Activated naive CD4-positive, alpha-beta T cell treated with anti-CD3 and anti-CD28 coated beads, Interleukin-2, amount 50 U/mL, for 24 hours (primary cell): Measurements from ENCODE around the gene SHOC2.

Source experiments
- H3K27ac Mint-ChIP-seq: one replicate; pipeline ENCODE4 v1.8.0; 2021; ENCODE audit warnings: mild to moderate bottlenecking, mixed read lengths
- H3K27me3 Mint-ChIP-seq: one replicate; pipeline ENCODE4 v1.8.0; 2021; ENCODE audit warnings: mixed read lengths
- H3K36me3 Mint-ChIP-seq: one replicate; pipeline ENCODE4 v1.8.0; 2021; ENCODE audit warnings: mixed read lengths
- H3K4me1 Mint-ChIP-seq: one replicate; pipeline ENCODE4 v1.8.0; 2021; ENCODE audit warnings: mixed read lengths
- H3K4me3 Mint-ChIP-seq: one replicate; pipeline ENCODE4 v1.8.0; 2021; ENCODE audit warnings: mild to moderate bottlenecking, mixed read lengths
- H3K9me3 Mint-ChIP-seq: one replicate; pipeline ENCODE4 v1.8.0; 2021; ENCODE audit warnings: mixed read lengths

Gene SHOC2

DNA sequence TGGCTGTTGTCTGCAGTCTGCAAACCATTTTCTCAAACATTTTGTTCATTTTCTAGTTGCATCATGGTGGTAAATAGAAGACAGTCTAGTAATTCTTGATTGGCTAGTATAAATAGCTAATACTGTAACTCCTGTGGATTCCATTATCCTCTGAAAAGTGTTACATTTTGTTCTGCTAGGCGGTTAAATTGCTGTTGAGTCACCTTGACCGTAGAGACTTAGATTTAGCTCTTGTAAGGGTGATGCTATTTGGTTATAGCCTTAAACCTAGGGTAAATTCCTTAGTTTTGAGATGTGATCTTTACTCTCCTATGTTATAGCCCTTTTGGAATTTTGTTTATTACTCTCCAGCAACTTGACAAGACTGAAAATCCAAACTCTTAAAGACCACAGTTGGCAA, 58.8 kb downstream of the SHOC2 start:
- H3K27ac Mint-ChIP-seq, result no peak overlapping the region

GRCh38 chr10:110979611-110980010, 60.2 kb downstream of the SHOC2 start:
- Mint-ChIP-seq H3K27me3 (no peaks in the 10 kb centered on the region), H3K27ac (no peak overlapping the region)

More for the DNA sequence above, 58.8 kb downstream of the SHOC2 start:
- peaks cover 26% of the 10 kb centered on the region for H3K36me3 Mint-ChIP-seq
- no peaks in the 10 kb centered on the region for H3K27me3 Mint-ChIP-seq
- H3K4me1 Mint-ChIP-seq, result peaks cover 63% of the 10 kb centered on the region
- H3K9me3 Mint-ChIP-seq, result peaks cover 6% of the 10 kb centered on the region
- no peak overlapping the region for H3K4me3 Mint-ChIP-seq

GRCh38 chr10:110980807-110981206, 61.4 kb downstream of the SHOC2 start:
- Mint-ChIP-seq H3K27ac (peak overlapping the region; percentile 93), H3K9me3 (peaks cover 6% of the 10 kb centered on the region), H3K4me1 (peaks cover 73% of the 10 kb centered on the region), H3K36me3 (peaks cover 31% of the 10 kb centered on the region), H3K4me3 (peak overlapping the region; percentile 79), H3K27me3 (no peaks in the 10 kb centered on the region)

More at GRCh38 chr10:110979611-110980010, 60.2 kb downstream of the SHOC2 start:
- Mint-ChIP-seq H3K9me3 (peaks cover 6% of the 10 kb centered on the region), H3K36me3 (peaks cover 29% of the 10 kb centered on the region), H3K4me1 (peaks cover 65% of the 10 kb centered on the region), H3K4me3 (no peak overlapping the region)

GRCh38 chr10:110983466-110983865, 64.1 kb downstream of the SHOC2 start:
- Mint-ChIP-seq H3K4me1 (peaks cover 56% of the 10 kb centered on the region), H3K36me3 (peaks cover 27% of the 10 kb centered on the region), H3K9me3 (peaks cover 6% of the 10 kb centered on the region)

GRCh38 chr10:110985497-110986275, 66.3 kb downstream of the SHOC2 start:
- Mint-ChIP-seq H3K36me3 (peaks cover 27% of the 10 kb centered on the region), H3K4me3 (no peak overlapping the region), H3K27me3 (no peaks in the 10 kb centered on the region), H3K27ac (no peak overlapping the region), H3K4me1 (peaks cover 47% of the 10 kb centered on the region), H3K9me3 (peaks cover 3% of the 10 kb centered on the region)

More at GRCh38 chr10:110983466-110983865, 64.1 kb downstream of the SHOC2 start:
- no peaks in the 10 kb centered on the region for H3K27me3 Mint-ChIP-seq
- H3K4me3 Mint-ChIP-seq, result no peak overlapping the region
- H3K27ac Mint-ChIP-seq, result no peak overlapping the region

DNA sequence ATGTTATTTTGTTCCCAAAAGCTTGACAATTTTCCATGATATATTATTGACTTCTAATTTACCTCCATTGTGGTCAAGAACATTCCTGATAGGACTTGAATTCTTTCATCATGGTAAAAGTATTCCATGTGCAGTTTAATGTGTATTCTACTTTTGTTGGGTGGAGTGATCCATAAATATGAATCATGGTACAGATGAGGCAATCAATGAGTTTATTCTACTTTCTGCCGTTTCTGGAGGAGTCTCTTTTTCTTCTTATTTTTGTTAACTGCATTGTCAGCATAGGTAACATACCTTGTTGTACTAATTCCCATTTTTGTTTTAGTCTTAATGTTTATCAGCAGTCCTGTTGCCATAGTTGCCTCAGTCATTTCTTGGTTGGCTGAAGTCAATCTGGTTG, 69.6 kb downstream of the SHOC2 start:
- peaks cover 60% of the 10 kb centered on the region for H3K4me1 Mint-ChIP-seq
- no peak overlapping the region for H3K4me3 Mint-ChIP-seq
- H3K36me3 Mint-ChIP-seq, result peaks cover 22% of the 10 kb centered on the region
- no peaks in the 10 kb centered on the region for H3K27me3 Mint-ChIP-seq
- H3K9me3 Mint-ChIP-seq, result no peaks in the 10 kb centered on the region
- no peak overlapping the region for H3K27ac Mint-ChIP-seq

DNA sequence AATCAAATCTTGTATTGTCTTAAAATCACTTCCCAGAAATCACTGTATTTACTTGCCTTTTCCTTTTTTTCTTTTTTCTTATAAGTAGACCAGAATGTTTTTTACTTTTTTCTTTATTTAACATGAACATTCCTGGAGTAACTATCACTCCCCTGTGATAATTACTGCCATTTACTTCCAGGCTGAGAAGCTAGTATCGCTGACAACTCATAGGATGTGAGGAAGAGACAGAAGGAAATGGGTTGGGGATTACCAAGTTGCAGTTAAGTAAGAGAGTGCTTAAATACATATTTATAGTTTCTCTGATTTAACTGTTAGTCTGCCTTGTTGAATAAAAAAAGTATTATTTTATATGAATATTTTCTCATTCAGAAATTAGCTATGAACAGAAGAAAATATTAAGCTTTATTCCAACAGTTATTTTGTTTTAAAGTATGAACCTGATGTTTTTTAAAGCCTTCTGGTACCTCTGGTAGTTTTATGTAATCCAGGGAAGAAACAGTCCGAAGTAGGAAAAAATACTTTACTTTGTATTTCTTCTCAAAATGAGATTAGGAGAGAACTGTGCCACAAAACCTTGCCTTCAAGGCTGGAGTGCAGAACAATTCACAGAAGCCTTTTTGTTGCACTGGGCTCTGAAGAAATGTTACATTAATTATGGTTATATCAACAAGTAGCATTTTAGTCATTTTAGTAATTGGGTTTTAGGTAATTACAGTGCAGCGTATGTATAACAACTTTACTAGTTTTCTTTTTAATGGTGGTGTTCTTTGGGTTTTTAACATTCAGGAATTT, 72.8 kb downstream of the SHOC2 start:
- H3K4me1 Mint-ChIP-seq, result peaks cover 62% of the 10 kb centered on the region
- peak overlapping the region; percentile 46 for H3K27ac Mint-ChIP-seq
- no peaks in the 10 kb centered on the region for H3K27me3 Mint-ChIP-seq
- H3K9me3 Mint-ChIP-seq, result no peaks in the 10 kb centered on the region
- peaks cover 21% of the 10 kb centered on the region for H3K36me3 Mint-ChIP-seq
- H3K4me3 Mint-ChIP-seq, result peak overlapping the region; percentile 49

GRCh38 chr10:110993024-110993693, 73.8 kb downstream of the SHOC2 start:
- peaks cover 18% of the 10 kb centered on the region for H3K36me3 Mint-ChIP-seq
- peak overlapping the region; percentile 46 for H3K27ac Mint-ChIP-seq
- H3K4me1 Mint-ChIP-seq, result peaks cover 58% of the 10 kb centered on the region
- no peaks in the 10 kb centered on the region for H3K27me3 Mint-ChIP-seq
- peak overlapping the region; percentile 49 for H3K4me3 Mint-ChIP-seq
- no peaks in the 10 kb centered on the region for H3K9me3 Mint-ChIP-seq

DNA sequence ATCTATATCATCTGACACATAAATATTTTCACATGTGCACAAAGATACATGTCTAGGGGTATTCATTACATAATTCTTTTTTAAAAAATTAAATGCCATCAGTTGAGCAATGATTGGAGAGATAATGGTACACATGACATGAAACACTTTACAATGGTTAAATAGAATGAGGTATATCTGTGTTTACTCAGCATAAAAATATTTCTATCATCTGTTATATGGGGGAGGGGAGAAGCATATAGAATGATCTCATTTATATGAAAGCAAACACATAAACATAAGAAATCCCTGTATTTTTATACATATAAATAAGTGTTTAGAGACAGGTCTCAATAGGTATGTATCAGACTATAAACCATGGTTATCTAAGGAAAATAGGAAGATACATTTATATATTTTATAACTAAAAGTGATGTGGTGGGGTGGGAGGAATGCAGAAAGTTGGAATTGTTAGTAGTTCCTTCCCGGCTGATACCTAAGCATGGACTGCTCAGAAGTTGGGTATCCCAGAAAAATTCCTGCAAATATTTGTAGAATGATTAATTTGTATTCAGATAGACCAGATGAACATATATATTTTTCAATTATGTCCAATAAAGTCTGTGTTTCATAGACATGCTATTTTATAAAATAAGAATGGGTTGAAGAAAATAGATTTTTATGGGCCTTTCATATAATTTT, 75.1 kb downstream of the SHOC2 start:
- peaks cover 14% of the 10 kb centered on the region for H3K36me3 Mint-ChIP-seq
- no peaks in the 10 kb centered on the region for H3K9me3 Mint-ChIP-seq
- H3K27me3 Mint-ChIP-seq, result no peaks in the 10 kb centered on the region
- H3K27ac Mint-ChIP-seq, result no peak overlapping the region
- H3K4me1 Mint-ChIP-seq, result peaks cover 56% of the 10 kb centered on the region
- H3K4me3 Mint-ChIP-seq, result no peak overlapping the region

DNA sequence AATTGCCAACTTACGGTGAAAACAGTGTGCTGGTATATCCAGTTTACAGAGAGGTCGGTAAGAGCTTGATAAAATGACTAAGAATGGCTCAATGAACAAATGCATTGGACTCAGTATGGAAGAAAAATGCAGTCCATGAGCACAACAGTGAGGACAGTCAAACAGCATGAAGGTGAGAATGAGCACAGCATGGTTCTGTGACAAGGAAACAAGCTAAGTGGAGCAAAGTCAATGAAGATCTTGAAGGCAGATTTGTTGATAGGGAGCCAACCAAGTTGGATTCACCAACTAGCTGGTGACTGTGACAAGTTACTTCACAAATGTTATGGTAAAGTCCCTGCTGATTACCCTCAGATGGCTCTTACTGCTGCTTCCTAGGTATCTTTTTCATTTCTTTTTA, 75.9 kb downstream of the SHOC2 start:
- no peaks in the 10 kb centered on the region for H3K27me3 Mint-ChIP-seq
- H3K4me3 Mint-ChIP-seq, result no peak overlapping the region
- no peaks in the 10 kb centered on the region for H3K9me3 Mint-ChIP-seq
- H3K27ac Mint-ChIP-seq, result no peak overlapping the region
- peaks cover 9% of the 10 kb centered on the region for H3K36me3 Mint-ChIP-seq
- H3K4me1 Mint-ChIP-seq, result peaks cover 51% of the 10 kb centered on the region

DNA sequence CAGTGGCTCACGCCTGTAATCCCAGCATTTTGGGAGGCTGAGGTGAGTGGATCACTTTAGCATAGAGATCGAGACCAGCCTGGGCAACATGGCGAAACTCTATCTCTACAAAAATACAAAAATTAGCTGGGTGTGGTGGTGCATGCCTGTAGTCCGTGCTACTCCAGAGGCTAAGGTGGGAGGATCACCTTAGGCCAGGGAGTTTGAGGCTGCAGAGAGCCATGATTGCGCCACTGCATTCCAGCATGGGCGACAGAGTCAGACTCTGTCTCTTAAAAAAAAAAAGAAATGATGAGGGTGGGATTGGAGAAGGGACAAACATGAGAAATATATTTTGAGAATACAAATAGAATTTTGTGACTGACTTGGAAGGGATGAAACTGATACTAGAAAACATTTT, 76.9 kb downstream of the SHOC2 start:
- Mint-ChIP-seq H3K4me1 (peaks cover 43% of the 10 kb centered on the region), H3K27ac (no peak overlapping the region), H3K4me3 (no peak overlapping the region), H3K9me3 (no peaks in the 10 kb centered on the region), H3K36me3 (peaks cover 5% of the 10 kb centered on the region), H3K27me3 (no peaks in the 10 kb centered on the region)

GRCh38 chr10:111004016-111004415, 84.6 kb downstream of the SHOC2 start:
- Mint-ChIP-seq H3K27ac (no peak overlapping the region), H3K4me3 (no peak overlapping the region), H3K36me3 (peaks cover 10% of the 10 kb centered on the region)

DNA sequence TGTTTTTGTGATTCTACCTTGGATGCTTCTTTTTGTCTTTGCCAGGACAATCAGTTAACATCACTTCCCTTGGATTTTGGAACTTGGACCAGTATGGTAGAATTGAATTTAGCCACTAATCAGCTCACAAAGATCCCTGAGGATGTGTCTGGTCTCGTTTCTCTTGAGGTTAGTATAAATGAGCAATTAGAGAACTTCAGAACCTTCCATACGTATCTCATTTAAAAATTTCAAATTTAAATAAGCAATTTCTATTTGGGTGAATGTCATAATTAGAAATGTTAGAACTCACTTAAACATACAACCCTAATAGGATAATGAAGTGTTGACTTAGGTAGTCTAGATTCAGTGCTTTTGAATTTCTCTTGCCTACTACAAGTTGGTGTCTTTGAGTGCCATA, 88.1 kb downstream of the SHOC2 start:
- peaks cover 14% of the 10 kb centered on the region for H3K36me3 Mint-ChIP-seq
- H3K27ac Mint-ChIP-seq, result no peak overlapping the region

More at GRCh38 chr10:111004016-111004415, 84.6 kb downstream of the SHOC2 start:
- H3K27me3 Mint-ChIP-seq, result no peaks in the 10 kb centered on the region
- no peaks in the 10 kb centered on the region for H3K4me1 Mint-ChIP-seq
- H3K9me3 Mint-ChIP-seq, result no peaks in the 10 kb centered on the region

DNA sequence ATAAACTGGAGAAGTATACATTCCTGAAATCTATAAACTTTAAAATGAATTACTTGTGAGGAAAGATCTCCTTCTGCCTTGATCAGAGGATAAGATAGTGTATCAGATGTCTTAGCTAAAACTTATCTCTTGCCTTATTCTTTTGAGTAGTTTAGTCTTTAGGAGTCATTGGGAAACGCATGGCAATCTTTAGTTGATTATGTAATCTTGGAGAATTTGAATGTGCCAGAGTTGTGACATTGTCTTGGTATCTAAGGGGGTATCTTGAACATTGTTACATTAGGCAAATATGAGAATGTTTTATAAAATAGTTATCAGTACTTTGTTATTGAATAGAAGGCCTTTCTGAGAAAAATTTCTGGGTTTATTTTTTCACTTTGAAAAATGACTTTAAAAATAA, 95.8 kb downstream of the SHOC2 start:
- H3K27ac Mint-ChIP-seq, result no peak overlapping the region
- no peak overlapping the region for H3K4me3 Mint-ChIP-seq
- peaks cover 34% of the 10 kb centered on the region for H3K36me3 Mint-ChIP-seq
- H3K4me1 Mint-ChIP-seq, result peaks cover 10% of the 10 kb centered on the region
- H3K27me3 Mint-ChIP-seq, result no peaks in the 10 kb centered on the region
- H3K9me3 Mint-ChIP-seq, result peaks cover 10% of the 10 kb centered on the region

More for the DNA sequence above, 88.1 kb downstream of the SHOC2 start:
- Mint-ChIP-seq H3K4me3 (no peak overlapping the region), H3K4me1 (no peaks in the 10 kb centered on the region), H3K9me3 (no peaks in the 10 kb centered on the region), H3K27me3 (no peaks in the 10 kb centered on the region)

DNA sequence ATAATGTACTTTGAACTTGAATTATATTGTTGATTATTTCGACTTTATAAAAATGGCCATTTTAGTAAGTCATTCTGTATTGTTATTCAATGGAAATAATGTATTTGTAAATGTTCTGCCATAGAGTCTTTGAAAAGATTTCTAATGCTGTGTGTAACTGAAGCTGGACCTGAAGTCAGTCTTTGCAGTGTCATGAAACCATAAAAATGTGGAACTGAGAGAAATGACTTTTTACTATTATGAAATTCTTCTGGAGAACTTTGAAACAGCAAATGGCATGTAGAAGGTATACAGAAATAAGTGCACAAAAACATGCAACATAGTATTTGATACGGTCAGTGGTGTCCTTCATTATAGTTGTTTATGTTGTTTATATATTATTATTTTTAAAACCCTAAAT, 97.7 kb downstream of the SHOC2 start:
- H3K36me3 Mint-ChIP-seq, result peaks cover 47% of the 10 kb centered on the region
- no peak overlapping the region for H3K4me3 Mint-ChIP-seq
- peaks cover 10% of the 10 kb centered on the region for H3K4me1 Mint-ChIP-seq
- no peak overlapping the region for H3K27ac Mint-ChIP-seq
- no peaks in the 10 kb centered on the region for H3K27me3 Mint-ChIP-seq
- peaks cover 15% of the 10 kb centered on the region for H3K9me3 Mint-ChIP-seq
